NCI-H446 treated with DMSO at 0.1 percent for 48 hours (cell line): ENCODE results near the gene PHYH.
"Not testable (repeated sequence)": the region's sequence is repeated elsewhere in the genome, so short reads cannot be mapped to it uniquely, and the experiment has no call there.

ENCODE experiments used
- DNase-seq: peaks from one replicate; lab custom pipeline; 2025; lab: John Stamatoyannopoulos, UW

The PHYH gene

GRCh38 chr10:13321576-13321975, 21.7 kb upstream of the PHYH start:
- DNase-seq: no peak

GRCh38 chr10:13319166-13319565, 19.3 kb upstream of the PHYH start:
- no peak for DNase-seq

DNA sequence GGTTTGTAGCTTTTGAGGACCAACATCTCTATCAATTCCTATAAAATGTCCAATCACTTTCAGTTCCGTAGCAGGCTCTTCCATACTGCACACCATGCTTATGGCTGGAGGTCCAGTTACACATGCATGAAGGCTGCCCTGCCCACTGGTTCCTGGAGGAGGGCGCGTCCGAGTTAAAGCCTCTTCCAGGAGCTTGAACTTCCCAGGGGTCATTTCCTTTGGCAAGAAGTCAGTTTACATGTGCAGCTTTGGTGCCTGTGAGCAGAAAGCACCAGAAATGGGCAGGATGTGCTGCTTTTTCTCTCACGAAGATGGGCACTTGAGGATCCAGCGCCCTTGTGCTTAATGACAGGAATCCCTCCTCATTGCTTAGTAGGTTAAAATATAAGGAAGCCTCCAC, 17.6 kb upstream of the PHYH start:
- no peak for DNase-seq

- no peak for DNase-seq
Measured at GRCh38 chr10:13316635-13317311, 16.9 kb upstream of the PHYH start.

DNA sequence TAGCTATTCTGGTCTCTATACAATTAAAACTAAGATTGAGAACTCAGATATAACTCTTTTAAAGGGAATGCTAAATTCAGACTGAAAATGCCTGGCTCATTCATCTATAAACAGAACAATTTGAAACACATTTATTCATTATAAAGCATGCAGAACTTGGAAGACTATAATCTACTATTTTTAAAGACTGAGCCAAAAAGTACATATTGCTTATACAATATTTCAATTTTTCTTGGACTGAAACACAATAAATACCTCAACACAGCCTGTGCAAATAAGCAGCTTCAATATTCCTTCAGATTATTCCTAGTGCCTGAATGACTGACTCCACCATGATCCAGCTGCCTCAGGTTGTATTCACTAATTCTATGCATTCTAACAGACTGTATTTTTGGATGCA, 15.5 kb upstream of the PHYH start:
- no peak for DNase-seq

GRCh38 chr10:13311177-13311575, 11.3 kb upstream of the PHYH start:
- DNase-seq: no peak

- no peak for DNase-seq
Measured at GRCh38 chr10:13310518-13311176, 10.8 kb upstream of the PHYH start.

DNA sequence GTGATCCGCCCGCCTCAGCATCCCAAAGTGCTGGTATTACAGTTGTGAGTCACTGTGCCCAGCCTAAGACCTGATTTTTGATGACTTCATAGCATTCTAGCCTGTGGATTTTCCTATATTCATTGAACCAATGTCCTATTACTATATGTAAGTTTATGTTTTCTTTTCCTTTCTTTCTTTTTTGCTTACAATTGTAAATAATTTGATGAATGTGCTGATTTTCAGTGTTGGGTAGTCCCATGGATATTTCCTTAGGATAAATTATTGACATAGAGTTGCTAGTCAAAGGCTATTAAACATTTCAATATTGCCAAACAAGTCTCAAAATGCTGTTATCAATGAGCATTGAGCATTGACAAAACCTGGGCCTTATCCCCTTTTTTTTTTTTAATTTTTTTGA, 9.9 kb upstream of the PHYH start:
- DNase-seq: no peak

GRCh38 chr10:13308096-13308495, 8.2 kb upstream of the PHYH start:
- DNase-seq: no peak

DNA sequence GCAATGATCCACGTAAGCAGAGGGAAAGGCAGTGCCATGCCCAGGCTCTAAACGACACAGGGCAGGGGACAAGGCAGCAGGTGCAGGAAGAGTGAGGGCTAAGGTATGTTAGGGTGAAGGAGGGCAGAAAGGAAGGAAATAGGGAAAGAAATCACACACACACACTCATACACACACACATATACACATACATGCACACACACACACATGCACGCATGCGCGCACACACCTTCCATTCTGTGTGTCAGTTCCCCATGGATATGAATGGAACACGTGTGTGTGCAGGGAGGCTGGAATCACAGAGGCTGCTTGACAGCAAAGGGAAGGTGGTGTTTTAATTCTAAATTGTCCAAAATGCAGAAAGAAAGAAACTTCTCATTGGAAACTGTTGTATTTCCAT, 6.2 kb upstream of the PHYH start:
- no peak for DNase-seq

DNA sequence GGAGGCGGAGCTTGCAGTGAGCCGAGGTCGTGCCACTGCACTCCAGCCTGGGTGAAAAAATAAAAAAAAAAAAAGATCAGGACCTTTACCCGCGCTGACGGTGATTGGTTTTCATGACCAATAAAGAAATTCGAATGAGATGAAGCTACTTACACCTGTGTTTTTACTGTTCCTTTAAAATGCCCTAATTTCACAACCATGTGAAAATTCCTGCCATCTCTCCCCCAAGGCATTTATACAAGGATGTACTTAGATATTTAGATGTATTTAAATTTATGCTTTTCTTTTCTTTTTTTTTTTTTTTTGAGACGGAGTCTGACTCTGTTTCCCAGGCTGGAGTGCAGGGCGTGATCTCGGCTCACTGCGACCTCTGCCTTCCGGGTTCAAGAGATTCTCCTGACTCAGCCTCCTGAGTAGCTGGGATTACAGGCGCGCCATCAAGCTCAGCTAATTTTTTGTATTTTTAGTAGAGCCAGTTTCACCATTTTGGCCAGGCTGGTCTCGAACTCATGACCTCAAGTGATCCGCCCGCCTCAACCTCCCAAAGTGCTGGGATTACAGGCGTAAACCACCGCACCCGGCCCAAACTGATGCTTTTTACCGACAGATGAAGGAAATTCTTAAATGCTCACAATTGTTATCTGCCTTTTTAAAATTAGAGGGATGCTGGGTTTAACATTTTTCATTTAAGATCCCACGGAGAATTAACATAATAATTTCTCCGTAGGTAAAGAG, 3.1 kb upstream of the PHYH start:
- DNase-seq: no peak

GRCh38 chr10:13298748-13299436, 972 bp downstream of the PHYH start:
- DNase-seq: no peak

GRCh38 chr10:13296476-13296875, 3.4 kb downstream of the PHYH start:
- no peak for DNase-seq

GRCh38 chr10:13294784-13295183, 5.1 kb downstream of the PHYH start:
- no peak for DNase-seq

DNA sequence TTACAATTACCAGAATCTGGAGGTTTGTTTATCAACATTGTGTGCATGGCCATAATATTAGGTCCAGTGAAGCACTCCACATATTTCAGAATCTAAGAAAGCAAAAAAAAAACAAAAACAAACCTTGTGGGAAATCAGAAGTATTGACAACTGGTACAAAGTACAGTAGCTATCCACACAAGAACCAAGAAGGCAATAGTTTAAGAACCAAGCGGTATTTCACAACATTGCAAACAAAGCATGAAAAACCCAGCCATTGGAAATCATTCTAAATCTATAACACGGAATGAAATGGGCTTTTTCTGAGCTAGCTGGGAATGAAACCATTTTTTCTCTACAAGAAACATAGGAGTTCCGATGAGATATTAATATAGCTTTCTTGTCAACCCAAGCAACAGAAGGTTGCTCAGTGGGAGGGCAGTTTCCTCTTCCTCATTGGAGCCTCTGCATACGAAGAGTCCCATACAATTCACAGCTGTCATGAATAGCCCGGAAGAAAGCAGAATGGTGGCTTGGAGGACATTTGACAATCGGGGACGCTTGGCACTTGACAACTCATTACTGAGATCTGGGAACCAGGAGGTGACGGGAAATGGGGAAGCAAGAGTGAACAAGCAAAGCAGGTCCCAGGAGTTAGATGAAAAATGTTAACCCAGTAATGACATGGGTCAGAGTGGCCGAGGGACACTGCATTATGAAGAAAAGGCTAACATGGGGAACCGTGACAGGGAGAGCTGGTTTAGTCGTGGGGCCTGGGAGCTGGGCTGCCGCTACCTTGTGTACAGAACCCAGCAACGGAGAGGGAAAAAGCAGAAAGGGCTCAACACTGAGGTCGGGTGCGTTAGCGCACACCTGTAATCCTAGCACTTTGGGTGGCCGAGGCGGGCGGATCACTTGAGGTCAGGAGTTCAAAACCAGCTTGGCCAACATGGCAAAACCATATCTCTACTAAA, 7.8 kb downstream of the PHYH start:
- no peak for DNase-seq

- no peak for DNase-seq
Measured at GRCh38 chr10:13291061-13291460, 8.8 kb downstream of the PHYH start.

DNA sequence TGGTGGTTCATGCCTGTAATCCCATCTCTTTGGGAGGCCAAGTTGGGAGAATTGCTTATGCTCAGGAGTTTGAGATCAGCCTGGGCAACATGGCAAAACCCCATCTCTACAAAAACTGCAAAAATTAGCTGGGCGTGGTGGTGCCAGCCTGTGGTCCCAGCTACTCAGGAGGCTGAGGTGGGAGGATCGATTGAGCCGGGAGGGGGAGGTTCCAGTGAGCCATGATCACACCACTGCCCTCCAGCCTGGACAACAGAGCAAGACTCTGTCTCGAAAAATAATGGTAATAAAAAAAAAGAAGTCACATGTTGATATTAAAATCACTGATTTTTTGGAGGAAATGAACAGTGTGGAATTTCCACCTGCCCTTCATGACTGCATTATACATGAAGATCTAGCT, 15.8 kb downstream of the PHYH start:
- DNase-seq: no peak

DNA sequence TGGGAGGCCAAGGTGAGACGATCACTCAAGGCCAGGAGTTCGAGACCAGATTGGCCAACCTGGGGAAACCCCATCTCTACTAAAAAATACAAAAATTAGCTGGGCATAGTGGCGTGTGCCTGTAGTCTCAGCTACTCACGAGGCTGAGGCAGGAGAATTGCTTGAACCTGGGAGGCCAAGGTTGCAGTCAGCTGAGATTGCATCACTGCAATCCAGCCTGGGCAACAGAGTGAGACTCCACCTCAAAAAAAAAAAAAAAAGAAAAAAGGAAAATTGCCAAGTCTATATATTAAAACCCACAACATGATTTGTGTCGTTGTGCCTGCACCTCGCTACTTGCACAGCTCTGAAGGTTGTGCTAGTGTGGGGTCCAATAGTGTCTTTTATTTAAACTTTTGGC, 17.5 kb downstream of the PHYH start:
- not testable (repeated sequence) for DNase-seq

DNA sequence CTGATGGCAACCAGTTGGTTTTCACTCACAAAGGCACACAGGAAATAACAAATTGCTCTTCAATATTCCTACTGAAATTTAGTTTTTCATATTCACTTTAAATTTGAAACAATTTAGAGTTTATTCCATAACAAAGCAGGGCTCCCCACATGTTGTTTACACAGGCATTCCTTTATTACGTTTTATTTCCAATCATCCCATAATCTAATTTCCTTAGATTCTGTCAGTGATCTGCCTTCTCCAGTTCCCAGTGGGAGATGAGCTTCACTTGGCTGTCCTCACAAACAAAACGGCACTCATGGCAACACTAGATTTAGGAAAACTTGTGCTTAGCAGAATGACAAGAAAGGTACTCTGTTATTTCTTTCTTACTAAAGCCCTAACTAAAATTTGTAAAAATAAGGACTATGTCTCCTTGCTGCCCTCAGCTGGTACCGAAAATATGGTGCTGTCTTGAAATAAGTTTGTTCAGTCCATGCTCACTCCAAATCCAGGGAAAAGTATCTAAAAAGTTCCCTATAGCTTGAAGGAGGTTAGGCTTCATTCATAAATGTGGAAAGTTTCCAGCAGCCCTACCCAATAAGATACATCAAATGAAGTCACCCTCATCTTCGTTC, 23.0 kb downstream of the PHYH start:
- no peak for DNase-seq

DNA sequence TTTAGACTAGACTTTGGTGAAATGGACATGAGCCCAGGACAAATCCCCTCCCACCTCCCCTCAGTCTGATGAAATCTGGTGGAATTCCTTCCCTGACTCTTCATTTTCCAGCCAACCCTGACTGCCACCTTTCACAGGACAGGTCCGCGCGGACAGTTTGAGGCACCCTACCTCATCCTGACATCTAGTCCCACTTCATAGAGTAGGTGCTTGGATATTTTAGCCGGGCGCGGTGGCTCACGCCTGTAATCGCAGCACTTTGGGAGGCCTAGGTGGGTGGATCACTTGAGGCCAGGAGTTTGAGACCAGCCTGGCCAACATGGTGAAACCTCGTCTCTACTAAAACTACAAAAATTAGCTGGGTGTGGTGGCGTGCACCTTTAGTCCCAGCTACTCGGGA, 23.7 kb downstream of the PHYH start:
- not testable (repeated sequence) for DNase-seq

GRCh38 chr10:13272164-13272571, 27.7 kb downstream of the PHYH start:
- DNase-seq: peak; percentile 12
